Measurements from ENCODE around the gene MAP7D1.
"Not testable (repeated sequence)": the region's sequence is repeated elsewhere in the genome, so short reads cannot be mapped to it uniquely, and the experiment has no call there.

The MAP7D1 gene

DNA sequence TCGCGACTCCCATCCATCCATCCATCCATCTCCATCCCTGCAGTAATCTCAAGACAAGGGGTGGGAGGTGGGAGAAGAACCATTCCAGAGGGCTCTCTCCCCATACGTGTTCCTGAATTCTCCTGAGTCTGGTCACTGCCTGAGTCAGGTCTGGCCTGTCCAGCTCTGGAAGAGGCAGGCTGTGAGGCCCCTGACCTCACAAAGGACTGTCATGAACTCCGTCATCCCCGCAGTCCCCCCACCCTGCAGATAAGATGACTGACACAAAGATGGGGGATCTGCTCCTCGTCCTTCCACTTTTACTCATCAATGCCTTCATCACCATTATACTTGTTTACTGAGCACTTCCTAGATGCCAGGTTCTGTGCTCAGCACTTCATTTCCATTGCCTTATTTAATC lies 1.6 kb upstream of the MAP7D1 start:
- DNase-seq (ENCODE audit: low spot score): no peak
- TF ChIP-seq, protein P1, sequence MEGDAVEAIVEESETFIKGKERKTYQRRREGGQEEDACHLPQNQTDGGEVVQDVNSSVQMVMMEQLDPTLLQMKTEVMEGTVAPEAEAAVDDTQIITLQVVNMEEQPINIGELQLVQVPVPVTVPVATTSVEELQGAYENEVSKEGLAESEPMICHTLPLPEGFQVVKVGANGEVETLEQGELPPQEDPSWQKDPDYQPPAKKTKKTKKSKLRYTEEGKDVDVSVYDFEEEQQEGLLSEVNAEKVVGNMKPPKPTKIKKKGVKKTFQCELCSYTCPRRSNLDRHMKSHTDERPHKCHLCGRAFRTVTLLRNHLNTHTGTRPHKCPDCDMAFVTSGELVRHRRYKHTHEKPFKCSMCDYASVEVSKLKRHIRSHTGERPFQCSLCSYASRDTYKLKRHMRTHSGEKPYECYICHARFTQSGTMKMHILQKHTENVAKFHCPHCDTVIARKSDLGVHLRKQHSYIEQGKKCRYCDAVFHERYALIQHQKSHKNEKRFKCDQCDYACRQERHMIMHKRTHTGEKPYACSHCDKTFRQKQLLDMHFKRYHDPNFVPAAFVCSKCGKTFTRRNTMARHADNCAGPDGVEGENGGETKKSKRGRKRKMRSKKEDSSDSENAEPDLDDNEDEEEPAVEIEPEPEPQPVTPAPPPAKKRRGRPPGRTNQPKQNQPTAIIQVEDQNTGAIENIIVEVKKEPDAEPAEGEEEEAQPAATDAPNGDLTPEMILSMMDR (IDR thresholded peaks at IDR 0.05; ENCODE audit: extremely low read depth, insufficient read depth, missing control alignments): no peak
- in situ Hi-C loops (cut with MboI; ENCODE audit: low pct_unique_long_range_greater_than_20kb, low sequenced_read_pairs, unreplicated experiment): no loop called here

GRCh38 chr1:36154765-36155407 lies 1.1 kb upstream of the MAP7D1 start:
- in situ Hi-C loops (cut with MboI; ENCODE audit: low pct_unique_long_range_greater_than_20kb, low sequenced_read_pairs, unreplicated experiment): no loop called here
- TF ChIP-seq, protein P1 (IDR thresholded peaks at IDR 0.05; ENCODE audit: extremely low read depth, insufficient read depth, missing control alignments): no peak
- DNase-seq (ENCODE audit: low spot score): no peak

DNA sequence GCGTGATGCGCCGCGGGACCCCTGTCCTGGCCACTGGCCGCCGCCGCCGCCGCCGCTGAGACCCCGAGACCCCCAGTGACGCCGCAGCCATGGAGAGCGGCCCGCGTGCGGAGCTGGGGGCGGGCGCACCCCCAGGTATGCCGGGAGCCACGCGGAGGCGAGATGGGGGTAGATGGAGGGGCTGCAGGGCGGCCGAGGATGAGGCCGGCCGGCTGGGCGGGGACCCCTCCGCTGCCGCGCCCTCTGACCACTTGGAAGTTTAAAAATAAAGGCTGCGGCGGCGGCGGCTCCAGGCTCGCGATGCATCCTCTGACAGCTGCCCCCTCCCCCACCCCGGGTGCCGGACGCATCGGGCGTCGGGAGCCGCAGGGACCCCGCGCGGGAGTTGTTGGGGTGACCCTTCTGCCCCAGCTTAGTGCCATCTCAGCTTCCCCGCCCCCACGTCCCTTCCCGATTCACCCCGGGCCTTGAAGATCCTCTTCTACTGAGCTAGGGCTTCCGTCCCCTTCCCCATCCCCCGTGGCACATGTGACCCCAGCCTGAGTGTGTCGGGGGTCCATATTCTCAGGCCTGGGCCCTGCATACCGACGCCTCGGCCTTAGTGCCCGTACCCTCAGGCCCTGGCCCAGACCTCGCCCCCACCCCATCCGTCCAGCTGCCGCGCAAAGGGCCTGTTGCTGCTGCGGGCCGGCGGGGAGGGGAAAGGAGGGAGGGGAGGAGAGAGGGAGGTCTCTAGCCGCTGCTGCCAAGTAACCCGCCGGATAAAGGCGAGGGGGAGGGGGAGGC lies 562 bp downstream of the MAP7D1 start:
- TF ChIP-seq, protein P1 (IDR thresholded peaks at IDR 0.05; ENCODE audit: extremely low read depth, insufficient read depth, missing control alignments): no peak
- peak; percentile 65 for DNase-seq (ENCODE audit: low spot score)
- in situ Hi-C loops (cut with MboI; ENCODE audit: low pct_unique_long_range_greater_than_20kb, low sequenced_read_pairs, unreplicated experiment): no loop called here

GRCh38 chr1:36157115-36157903 lies 1.3 kb downstream of the MAP7D1 start:
- in situ Hi-C loops (cut with MboI; ENCODE audit: low pct_unique_long_range_greater_than_20kb, low sequenced_read_pairs, unreplicated experiment): no loop called here
- no peak for DNase-seq (ENCODE audit: low spot score)
- TF ChIP-seq, protein P1 (IDR thresholded peaks at IDR 0.05; ENCODE audit: extremely low read depth, insufficient read depth, missing control alignments): no peak

GRCh38 chr1:36157973-36158826 lies 2.2 kb downstream of the MAP7D1 start:
- TF ChIP-seq, protein P1 (IDR thresholded peaks at IDR 0.05; ENCODE audit: extremely low read depth, insufficient read depth, missing control alignments): no peak
- in situ Hi-C loops (cut with MboI; ENCODE audit: low pct_unique_long_range_greater_than_20kb, low sequenced_read_pairs, unreplicated experiment): no loop called here
- DNase-seq (ENCODE audit: low spot score): no peak

DNA sequence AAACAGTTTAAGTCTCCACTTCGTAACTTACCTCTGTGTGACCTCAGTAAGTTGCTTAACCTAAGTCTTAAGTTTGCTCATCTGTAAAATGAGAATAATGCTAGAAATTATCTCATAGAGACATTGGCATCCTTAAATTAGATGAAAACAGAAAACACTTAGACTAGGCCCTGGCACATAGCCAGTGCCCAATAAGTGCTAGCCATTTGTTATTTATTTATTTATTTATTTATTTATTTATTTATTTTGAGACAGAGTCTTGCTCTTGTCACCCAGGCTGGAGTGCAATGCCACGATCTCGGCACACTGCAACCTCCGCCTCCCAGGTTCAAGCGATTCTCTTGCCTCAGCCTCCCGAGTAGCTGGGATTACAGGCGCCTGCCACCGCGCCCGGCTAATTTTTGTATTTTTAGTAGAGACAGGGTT lies 2.9 kb downstream of the MAP7D1 start:
- in situ Hi-C loops (cut with MboI; ENCODE audit: low pct_unique_long_range_greater_than_20kb, low sequenced_read_pairs, unreplicated experiment); DNase-seq (ENCODE audit: low spot score): not testable (repeated sequence)

Measured in GM13977 (cell line).